H1 (cell line): ENCODE results near the gene SVIL. TPM values are rescaled to one million over a fixed set of nuclear protein-coding genes. Genes with fewer than 3 reads are reported as not detected.
"Not testable (repeated sequence)": the region's sequence is repeated elsewhere in the genome, so short reads cannot be mapped to it uniquely, and the experiment has no call there.

Experiments used
- CTCF ChIA-PET: fragments of 300-600 bp; sonication (Branson Sonifier 250); formaldehyde crosslinking; loops from one replicate; lab custom pipeline; 2021; ENCODE audit not compliant: partially characterized antibody; lab: Charles Lee
- POLR2A ChIA-PET: fragments of 300-600 bp; sonication (Branson Sonifier 250); formaldehyde crosslinking; loops from one replicate; lab custom pipeline; 2021; ENCODE audit warnings: inconsistent platforms; ENCODE audit not compliant: partially characterized antibody; lab: Charles Lee
- DNase-seq, 2 experiments: peaks; one replicate each; pipeline versions ENCODE4 v3.0.0 to v3.0.0-alpha.2; 2010 to 2022; ENCODE audit warnings: low spot score in 2 of 2, low read depth in 1 of 2, mixed read lengths in 1 of 2
- FAIRE-seq: peaks from 2 replicates; lab custom pipeline; 2011; peaks lifted over from hg19 to GRCh38; lab: Jason Lieb, UNC
- H2AFZ ChIP-seq: 2 replicates; pipeline ENCODE4 v1.8.1; 2012; ENCODE audit warnings: low read length, inconsistent platforms
- H2AK5ac ChIP-seq: 2 replicates; pipeline ENCODE4 v1.6.1; 2013; ENCODE audit warnings: low read depth, low read length
- H2BK120ac ChIP-seq: replicated peaks from 2 replicates; pipeline ENCODE3; 2013; ENCODE audit warnings: low read depth, low read length, inconsistent platforms
- H2BK12ac ChIP-seq: 2 replicates; pipeline ENCODE4 v1.6.1; 2013; ENCODE audit warnings: low read depth, low read length
- H2BK15ac ChIP-seq: 2 replicates; pipeline ENCODE4 v1.6.1; 2013; ENCODE audit warnings: low read length
- H2BK20ac ChIP-seq: 2 replicates; pipeline ENCODE4 v1.6.1; 2013; ENCODE audit warnings: low read length
- H2BK5ac ChIP-seq: 2 replicates; pipeline ENCODE4 v1.6.1; 2013; ENCODE audit warnings: low read depth, low read length
- H3K14ac ChIP-seq: 2 replicates; pipeline ENCODE4 v1.6.1; 2013; ENCODE audit warnings: inconsistent platforms; ENCODE audit not compliant: insufficient read length
- H3K18ac ChIP-seq: 2 replicates; pipeline ENCODE4 v1.6.1; 2013; ENCODE audit warnings: low read length; ENCODE audit errors: extremely low read depth
- H3K23ac ChIP-seq: 2 replicates; pipeline ENCODE4 v1.6.1; 2013; ENCODE audit warnings: inconsistent platforms; ENCODE audit not compliant: insufficient read length
- H3K23me2 ChIP-seq: 2 replicates; pipeline ENCODE4 v1.6.1; 2013; ENCODE audit warnings: low read depth, low read length
- H3K27ac ChIP-seq: 2 replicates; pipeline ENCODE4 v1.6.1; 2011; ENCODE audit warnings: low read depth, low read length, inconsistent platforms
- H3K27me3 ChIP-seq, 4 experiments: replicated peaks in 1 of 4; 1 replicate in 1 of 4; 2 replicates in 3 of 4; pipeline versions ENCODE4 v1.6.1 to v1.8.1; 2011 to 2013; ENCODE audit warnings: low read length in 3 of 4, mild to moderate bottlenecking in 3 of 4, inconsistent platforms in 2 of 4, mixed read lengths in 2 of 4, moderate library complexity in 1 of 4; ENCODE audit not compliant: control insufficient read depth in 3 of 4, insufficient read depth in 3 of 4; ENCODE audit errors: extremely low read depth in 1 of 4
- H3K36me3 ChIP-seq, 4 experiments: 2 replicates each; pipeline versions ENCODE4 v1.6.1 to v1.8.1; 2011 to 2013; ENCODE audit warnings: mild to moderate bottlenecking in 4 of 4, low read length in 3 of 4, moderate library complexity in 2 of 4, control low read depth in 1 of 4, inconsistent platforms in 1 of 4; ENCODE audit not compliant: insufficient read depth in 4 of 4, control insufficient read depth in 2 of 4
- H3K4ac ChIP-seq: replicated peaks from 2 replicates; pipeline ENCODE3; 2013; ENCODE audit warnings: low read length, low read depth, mixed read lengths, inconsistent platforms; ENCODE audit not compliant: insufficient read length
- H3K4me1 ChIP-seq, 4 experiments: replicated peaks in 1 of 4; 1 replicate in 1 of 4; 2 replicates in 3 of 4; pipeline versions ENCODE4 v1.6.1 to v1.8.1; 2011 to 2013; ENCODE audit warnings: low read length in 3 of 4, inconsistent platforms in 2 of 4, mixed read lengths in 1 of 4; ENCODE audit not compliant: insufficient read depth in 4 of 4, control insufficient read depth in 3 of 4
- H3K4me2 ChIP-seq, 2 experiments: 2 replicates each; pipeline versions ENCODE4 v1.6.1 to v1.8.1; 2011 to 2013; ENCODE audit warnings: low read depth in 2 of 2, low read length in 2 of 2, control low read depth in 1 of 2, inconsistent platforms in 1 of 2, mild to moderate bottlenecking in 1 of 2; ENCODE audit not compliant: insufficient read depth in 1 of 2
- H3K4me3 ChIP-seq, 4 experiments: fragments of 200-600, 300-600 bp in 1 of 4; sonication (generic), shearing (Covaris generic), sonication (Bioruptor Twin) in 1 of 4; 2 replicates each; pipeline versions ENCODE4 v1.5.1 to v1.8.1; 2011 to 2016; ENCODE audit warnings: low read length in 4 of 4, low read depth in 3 of 4, control low read depth in 2 of 4, inconsistent platforms in 2 of 4, mild to moderate bottlenecking in 2 of 4, mixed read lengths in 1 of 4, moderate library complexity in 1 of 4; ENCODE audit not compliant: insufficient read depth in 2 of 4; ENCODE audit errors: extremely low read depth in 1 of 4
- H3K56ac ChIP-seq: replicated peaks from 2 replicates; pipeline ENCODE3; 2013; ENCODE audit warnings: low read depth, mild to moderate bottlenecking, mixed read lengths, low read length, inconsistent platforms; ENCODE audit not compliant: insufficient read length
- H3K79me1 ChIP-seq: 2 replicates; pipeline ENCODE4 v1.6.1; 2013; ENCODE audit warnings: low read depth, low read length, control low read depth
- H3K79me2 ChIP-seq, 2 experiments: 2 replicates each; pipeline versions ENCODE4 v1.6.1 to v1.8.1; 2012 to 2013; ENCODE audit warnings: low read length in 2 of 2, mild to moderate bottlenecking in 2 of 2, inconsistent platforms in 1 of 2; ENCODE audit not compliant: insufficient read depth in 2 of 2, control insufficient read depth in 1 of 2
- H3K9ac ChIP-seq, 4 experiments: replicated peaks in 1 of 4; 1 replicate in 1 of 4; 2 replicates in 3 of 4; pipeline versions ENCODE4 v1.6.1 to v1.8.1; 2011 to 2013; ENCODE audit warnings: low read depth in 3 of 4, low read length in 3 of 4, control low read depth in 2 of 4, mild to moderate bottlenecking in 2 of 4, moderate library complexity in 2 of 4, inconsistent platforms in 1 of 4; ENCODE audit errors: extremely low read depth in 1 of 4
- H3K9me3 ChIP-seq, 2 experiments: 2 replicates each; pipeline versions ENCODE4 v1.6.1 to v1.8.1; 2012 to 2013; ENCODE audit warnings: mild to moderate bottlenecking in 2 of 2, moderate library complexity in 2 of 2, control low read depth in 1 of 2, inconsistent platforms in 1 of 2, low read depth in 1 of 2, low read length in 1 of 2, mixed read lengths in 1 of 2; ENCODE audit not compliant: insufficient read depth in 2 of 2
- H4K20me1 ChIP-seq, 2 experiments: replicated peaks in 1 of 2; 2 replicates each; pipeline versions ENCODE3 to v1.8.1; 2011 to 2013; ENCODE audit warnings: inconsistent platforms in 2 of 2, low read length in 2 of 2, mild to moderate bottlenecking in 1 of 2; ENCODE audit not compliant: insufficient read depth in 2 of 2, control insufficient read depth in 1 of 2
- H4K5ac ChIP-seq: 2 replicates; pipeline ENCODE4 v1.6.1; 2013; ENCODE audit warnings: low read length, low read depth, mixed read lengths, inconsistent platforms; ENCODE audit not compliant: insufficient read length
- H4K8ac ChIP-seq: 2 replicates; pipeline ENCODE4 v1.8.0; 2013; ENCODE audit warnings: mild to moderate bottlenecking, moderate library complexity, low read length, inconsistent platforms; ENCODE audit not compliant: insufficient read depth; ENCODE audit errors: extremely low read depth
- H4K91ac ChIP-seq: replicated peaks from 2 replicates; pipeline ENCODE3; 2013; ENCODE audit warnings: low read length, mixed read lengths, inconsistent platforms; ENCODE audit not compliant: insufficient read length
- FOSL1 ChIP-seq: IDR thresholded peaks from 2 replicates; pipeline ENCODE4 v1.6.1; 2011; ENCODE audit warnings: mild to moderate bottlenecking, low read depth, low read length, moderate library complexity; ENCODE audit not compliant: insufficient read depth
- HDAC2 ChIP-seq, 2 experiments: fragments of 300-600 bp in 1 of 2; sonication (generic) in 1 of 2; IDR thresholded peaks; 2 replicates each; pipeline ENCODE4 v1.6.1; 2011 to 2012; ENCODE audit warnings: low read depth in 2 of 2, low read length in 2 of 2, mild to moderate bottlenecking in 2 of 2, moderate library complexity in 2 of 2, borderline replicate concordance in 1 of 2, inconsistent platforms in 1 of 2
- YY1 ChIP-seq: IDR thresholded peaks from 2 replicates; pipeline ENCODE4 v1.6.1; 2011; ENCODE audit warnings: low read depth, mild to moderate bottlenecking, low read length
- WGBS, 2 experiments: shearing (Covaris generic) in 1 of 2; methylation state at CpG; one replicate each; pipeline versions ENCODE4 v1.1.6 to v1.1.7; 2013 to 2015; ENCODE audit warnings: low lambda C conversion rate in 2 of 2, mixed read lengths in 2 of 2, inconsistent platforms in 1 of 2, low coverage in 1 of 2, missing lambda C conversion rate in 1 of 2; ENCODE audit not compliant: insufficient replicate concordance in 2 of 2, insufficient coverage in 1 of 2, insufficient read length in 1 of 2; ENCODE audit errors: extremely low coverage in 1 of 2, missing lambda C conversion rate in 1 of 2; 5-methylcytosine and 5-hydroxymethylcytosine counted together
- polyA plus RNA-seq, 7 experiments: library from polyadenylated mRNA; depleted of rRNA in 3 of 7; stranded (reverse) in 5 of 7; unstranded in 2 of 7; fragments of >200 nt in 5 of 7; fragments of 200-250 nt in 2 of 7; gene quantifications; 1 replicate in 5 of 7; 2 replicates in 1 of 7; 4 replicates in 1 of 7; pipeline versions ENCODE4 v1.2.1 to v1.2.3, GENCODE V29; 2011 to 2013; ENCODE audit warnings: missing spikeins in 2 of 7, mixed read lengths in 2 of 7
- total RNA-seq: library from RNA; stranded (reverse); fragmentation: NEBNext Ultra II Directional; extraction: Animal tissue kit (Norgen Biotek cat#: 25700); gene quantifications from 2 replicates; pipeline ENCODE4 v1.2.1, GENCODE V29; 2021

The SVIL gene
- total and polyA plus RNA-seq, 2 of the 8 experiments (the other 6 are each of a cell fraction or from before 2014, with no cell fraction given), result 4.7 to 15.4 TPM

DNA sequence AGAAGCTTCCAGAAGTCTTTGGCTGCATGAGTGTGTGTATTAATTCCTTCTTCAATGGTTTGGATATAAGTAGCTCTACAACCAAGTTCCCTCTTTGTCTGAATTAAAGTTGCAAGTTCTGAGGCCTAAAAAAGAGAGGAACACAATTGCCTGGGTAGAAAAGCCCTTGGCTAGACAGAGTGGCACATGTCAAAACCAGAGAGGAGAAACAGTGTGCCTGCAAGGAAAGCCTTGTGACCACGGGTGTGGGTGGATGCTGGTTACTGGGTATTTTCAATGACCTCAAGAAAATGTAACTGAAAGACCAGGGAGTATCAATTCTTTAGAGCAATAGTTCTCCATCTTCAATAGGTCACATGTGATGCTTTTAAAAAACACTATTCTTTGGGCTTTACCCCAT is 148.3 kb downstream of the SVIL start (continued):
- TF ChIP-seq YY1 (no peak), FOSL1 (no peak), HDAC2 (IDR thresholded peaks at IDR 0.05; ENCODE audit: borderline replicate concordance in 1 of 2, low read depth in 2 of 2, low read length in 2 of 2) (no peak)
- TF ChIP-seq, all 59 proteins: peak for 0

DNA sequence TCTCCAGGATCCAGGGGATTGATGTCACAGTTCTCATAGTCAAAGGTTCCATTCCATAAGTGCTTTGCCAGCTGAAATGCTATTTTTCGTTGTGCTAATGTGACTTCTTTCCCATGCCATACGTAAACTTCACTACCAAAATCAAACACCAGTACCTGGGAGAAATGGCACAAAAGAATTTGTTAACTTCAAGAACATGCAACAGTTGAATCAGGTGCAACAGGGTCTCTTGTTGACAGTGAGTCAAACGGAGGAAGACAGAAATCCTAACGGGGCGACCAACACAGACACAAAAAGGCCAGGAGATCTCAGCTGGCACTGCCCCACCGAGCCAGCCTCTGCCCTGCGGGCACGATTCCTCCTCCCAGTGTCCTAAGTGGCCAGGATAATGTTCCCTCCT is 150.1 kb downstream of the SVIL start:
- 86% methylated on average over 8 of the region's 8 CpGs; no CpG with 5 or more reads in 1 of the 2 experiments for WGBS, 2 experiments

More for the DNA sequence above, 150.1 kb downstream of the SVIL start:
- H3K23me2 ChIP-seq, H2AK5ac ChIP-seq, H4K5ac ChIP-seq, DNase-seq, H2BK5ac ChIP-seq, H3K4me2 ChIP-seq, H3K4me3 ChIP-seq, POLR2A ChIA-PET, FAIRE-seq, H4K8ac ChIP-seq, H3K56ac ChIP-seq, H3K18ac ChIP-seq, H3K79me2 ChIP-seq, H4K91ac ChIP-seq, H3K79me1 ChIP-seq, H3K4me1 ChIP-seq, CTCF ChIA-PET, H2BK12ac ChIP-seq, H3K27me3 ChIP-seq, H3K9me3 ChIP-seq, H4K20me1 ChIP-seq, H3K27ac ChIP-seq, H2BK15ac ChIP-seq, H3K14ac ChIP-seq, H2AFZ ChIP-seq, H3K9ac ChIP-seq, H3K36me3 ChIP-seq, H3K23ac ChIP-seq, H2BK20ac ChIP-seq, H2BK120ac ChIP-seq, H3K4ac ChIP-seq: not testable (repeated sequence)
